Activated T-helper 1 cell treated with Interleukin-2 at 50 U/mL for 16 hours (primary cell): ENCODE data around the gene DDX1.
"Not testable (repeated sequence)": the region's sequence is repeated elsewhere in the genome, so short reads cannot be mapped to it uniquely, and the experiment has no call there.

Source experiments
- DNase-seq: peaks from one replicate; pipeline ENCODE4 v3.0.0-alpha.2; 2020; ENCODE audit warnings: low read depth

DDX1 gene

GRCh38 chr2:15677141-15677843 lies 85.6 kb downstream of the DDX1 start:
- no peak for DNase-seq

- no peak for DNase-seq
Measured at GRCh38 chr2:15678346-15678745, 86.7 kb downstream of the DDX1 start.

GRCh38 chr2:15678909-15679308 lies 87.2 kb downstream of the DDX1 start:
- DNase-seq, result no peak

- DNase-seq, result no peak
Measured at GRCh38 chr2:15679386-15679924, 87.8 kb downstream of the DDX1 start.

GRCh38 chr2:15680132-15680531 lies 88.5 kb downstream of the DDX1 start:
- DNase-seq, result not testable (repeated sequence)
